Activated T-cell treated with anti-CD3 and anti-CD28 coated beads, Interleukin-2, amount 50 U/mL, for 4 hours (primary cell): ENCODE measurements around the gene GTF2H2C_2.
A peak's percentile ranks its signal among the peaks of the same experiment; 100 is the strongest.
"Not testable (repeated sequence)": the region's sequence is repeated elsewhere in the genome, so short reads cannot be mapped to it uniquely, and the experiment has no call there.

ENCODE experiments used
- ATAC-seq, 2 donors: fragments of 200-7000 bp; cut with Tn5 transposase; one replicate each; pipeline ENCODE4 v1.10.0; 2021
- DNase-seq: peaks from one replicate; pipeline ENCODE4 v3.0.0-alpha.2; 2020
- H3K27me3 Mint-ChIP-seq: one replicate; pipeline ENCODE4 v1.8.0; 2021; ENCODE audit warnings: low read depth, mixed read lengths
- H3K36me3 Mint-ChIP-seq: one replicate; pipeline ENCODE4 v1.8.0; 2022; ENCODE audit warnings: mixed read lengths; ENCODE audit not compliant: insufficient read depth
- H3K4me1 Mint-ChIP-seq: one replicate; pipeline ENCODE4 v1.8.0; 2021; ENCODE audit warnings: low read depth, mixed read lengths
- H3K4me3 Mint-ChIP-seq: one replicate; pipeline ENCODE4 v1.8.0; 2021; ENCODE audit warnings: mild to moderate bottlenecking, moderate library complexity, mixed read lengths
- H3K9me3 Mint-ChIP-seq: one replicate; pipeline ENCODE4 v1.8.0; 2021; ENCODE audit warnings: mixed read lengths

Gene GTF2H2C_2

GRCh38 chr5:70415117-70415516 lies at the start of gene GTF2H2C_2:
GTF2H2C_2 (plus strand) TSS chr5:70415368.
- ATAC-seq = peak; percentile 100
- DNase-seq, H3K36me3 Mint-ChIP-seq, H3K4me1 Mint-ChIP-seq, H3K4me3 Mint-ChIP-seq, H3K27me3 Mint-ChIP-seq, H3K9me3 Mint-ChIP-seq: not testable (repeated sequence)

GRCh38 chr5:70400984-70401686 lies 14.0 kb upstream of the GTF2H2C_2 start:
- not testable (repeated sequence) for H3K4me1 Mint-ChIP-seq, H3K9me3 Mint-ChIP-seq, H3K36me3 Mint-ChIP-seq, H3K27me3 Mint-ChIP-seq
- H3K4me3 Mint-ChIP-seq = peak overlapping the region; percentile 64
- DNase-seq (peak; percentile 61), ATAC-seq (peak; percentile 98 to 99)

- not testable (repeated sequence) for H3K9me3 Mint-ChIP-seq, H3K4me3 Mint-ChIP-seq, H3K27me3 Mint-ChIP-seq, ATAC-seq, H3K4me1 Mint-ChIP-seq, H3K36me3 Mint-ChIP-seq, DNase-seq
Measured at GRCh38 chr5:70421322-70421721, 6.2 kb downstream of the GTF2H2C_2 start.

GRCh38 chr5:70423215-70423614 lies 8.0 kb downstream of the GTF2H2C_2 start:
- not testable (repeated sequence) for ATAC-seq, H3K36me3 Mint-ChIP-seq, H3K9me3 Mint-ChIP-seq, H3K4me3 Mint-ChIP-seq, H3K27me3 Mint-ChIP-seq, H3K4me1 Mint-ChIP-seq, DNase-seq

- not testable (repeated sequence) for H3K36me3 Mint-ChIP-seq, H3K27me3 Mint-ChIP-seq, H3K4me1 Mint-ChIP-seq, ATAC-seq, H3K4me3 Mint-ChIP-seq, H3K9me3 Mint-ChIP-seq, DNase-seq
Measured at GRCh38 chr5:70438518-70438917, 23.4 kb downstream of the GTF2H2C_2 start.

GRCh38 chr5:70449565-70449964 lies 34.4 kb downstream of the GTF2H2C_2 start:
- not testable (repeated sequence) for H3K4me3 Mint-ChIP-seq, H3K36me3 Mint-ChIP-seq, ATAC-seq

GRCh38 chr5:70451249-70451984 lies 36.2 kb downstream of the GTF2H2C_2 start:
- not testable (repeated sequence) for ATAC-seq, H3K4me1 Mint-ChIP-seq, H3K9me3 Mint-ChIP-seq, H3K4me3 Mint-ChIP-seq, H3K27me3 Mint-ChIP-seq, DNase-seq, H3K36me3 Mint-ChIP-seq

More at GRCh38 chr5:70449565-70449964, 34.4 kb downstream of the GTF2H2C_2 start:
- not testable (repeated sequence) for H3K4me1 Mint-ChIP-seq, DNase-seq, H3K9me3 Mint-ChIP-seq, H3K27me3 Mint-ChIP-seq

- not testable (repeated sequence) for H3K27me3 Mint-ChIP-seq
Measured at GRCh38 chr5:70457093-70457492, 41.9 kb downstream of the GTF2H2C_2 start.

GRCh38 chr5:70459188-70459587 lies 44.0 kb downstream of the GTF2H2C_2 start:
- H3K4me3 Mint-ChIP-seq, H3K9me3 Mint-ChIP-seq, H3K27me3 Mint-ChIP-seq, H3K4me1 Mint-ChIP-seq, DNase-seq, ATAC-seq, H3K36me3 Mint-ChIP-seq: not testable (repeated sequence)

More at GRCh38 chr5:70457093-70457492, 41.9 kb downstream of the GTF2H2C_2 start:
- H3K4me3 Mint-ChIP-seq, H3K9me3 Mint-ChIP-seq, H3K36me3 Mint-ChIP-seq, H3K4me1 Mint-ChIP-seq, DNase-seq, ATAC-seq: not testable (repeated sequence)

GRCh38 chr5:70461984-70462383 lies 46.8 kb downstream of the GTF2H2C_2 start:
- DNase-seq, H3K36me3 Mint-ChIP-seq, ATAC-seq, H3K9me3 Mint-ChIP-seq, H3K4me1 Mint-ChIP-seq, H3K4me3 Mint-ChIP-seq, H3K27me3 Mint-ChIP-seq: not testable (repeated sequence)

GRCh38 chr5:70464019-70464637 lies 49.0 kb downstream of the GTF2H2C_2 start:
- not testable (repeated sequence) for ATAC-seq, H3K9me3 Mint-ChIP-seq, H3K4me1 Mint-ChIP-seq, DNase-seq, H3K4me3 Mint-ChIP-seq, H3K36me3 Mint-ChIP-seq, H3K27me3 Mint-ChIP-seq

GRCh38 chr5:70469926-70470509 lies 54.9 kb downstream of the GTF2H2C_2 start:
- H3K36me3 Mint-ChIP-seq, H3K4me1 Mint-ChIP-seq, ATAC-seq, H3K9me3 Mint-ChIP-seq, DNase-seq, H3K27me3 Mint-ChIP-seq, H3K4me3 Mint-ChIP-seq: not testable (repeated sequence)
